NCI-H2107 treated with DMSO at 0.1 percent for 48 hours (cell line): Measurements from ENCODE around the gene THSD7B.
"Not testable (repeated sequence)": the region's sequence is repeated elsewhere in the genome, so short reads cannot be mapped to it uniquely, and the experiment has no call there.

Experiments used
- DNase-seq: peaks from one replicate; lab custom pipeline; 2025; ENCODE audit not compliant: unreplicated experiment; lab: John Stamatoyannopoulos, UW

THSD7B gene

GRCh38 chr2:136935119-136935518 lies 169.8 kb downstream of the THSD7B start:
- DNase-seq: no peak

- DNase-seq: no peak
Measured at GRCh38 chr2:136956050-136956449, 190.7 kb downstream of the THSD7B start.

- DNase-seq: no peak
Measured at GRCh38 chr2:136957044-136957443, 191.7 kb downstream of the THSD7B start.

- DNase-seq: no peak
Measured at GRCh38 chr2:136962105-136962725, 196.9 kb downstream of the THSD7B start.

- DNase-seq: no peak
Measured at GRCh38 chr2:136966485-136966884, 201.1 kb downstream of the THSD7B start.

GRCh38 chr2:136980303-136980702 lies 215.0 kb downstream of the THSD7B start:
- no peak for DNase-seq

- DNase-seq: not testable (repeated sequence)
Measured at GRCh38 chr2:136981689-136982088, 216.3 kb downstream of the THSD7B start.

GRCh38 chr2:136985044-136985443 lies 219.7 kb downstream of the THSD7B start:
- no peak for DNase-seq

GRCh38 chr2:136986605-136987221 lies 221.4 kb downstream of the THSD7B start:
- DNase-seq: no peak

- no peak for DNase-seq
Measured at GRCh38 chr2:136990316-136990715, 225.0 kb downstream of the THSD7B start.

GRCh38 chr2:136994793-136995192 lies 229.4 kb downstream of the THSD7B start:
- no peak for DNase-seq

- DNase-seq: no peak
Measured at GRCh38 chr2:136997557-136997956, 232.2 kb downstream of the THSD7B start.

- no peak for DNase-seq
Measured at GRCh38 chr2:137000811-137001210, 235.5 kb downstream of the THSD7B start.

- no peak for DNase-seq
Measured at GRCh38 chr2:137002896-137003295, 237.6 kb downstream of the THSD7B start.

GRCh38 chr2:137005210-137005609 lies 239.9 kb downstream of the THSD7B start:
- no peak for DNase-seq

GRCh38 chr2:137007938-137008337 lies 242.6 kb downstream of the THSD7B start:
- DNase-seq: no peak

- no peak for DNase-seq
Measured at GRCh38 chr2:137009953-137010352, 244.6 kb downstream of the THSD7B start.

GRCh38 chr2:137020452-137021196 lies 255.3 kb downstream of the THSD7B start:
- no peak for DNase-seq

- no peak for DNase-seq
Measured at GRCh38 chr2:137021763-137022162, 256.4 kb downstream of the THSD7B start.

- no peak for DNase-seq
Measured at GRCh38 chr2:137023205-137023604, 257.9 kb downstream of the THSD7B start.

GRCh38 chr2:137031731-137032130 lies 266.4 kb downstream of the THSD7B start:
- DNase-seq: no peak

- DNase-seq: no peak
Measured at GRCh38 chr2:137036619-137037018, 271.3 kb downstream of the THSD7B start.
